Neural progenitor cell (in vitro differentiated cells): ENCODE results near the gene EBF4.

Experiments used
- EZH2 ChIP-seq: fragments of 200-600 bp; sonication (generic); IDR thresholded peaks from 2 replicates; pipeline ENCODE4 v1.6.1; 2017; ENCODE audit warnings: antibody characterized with exemption, mild to moderate bottlenecking, moderate library complexity
- EZH2phosphoT487 ChIP-seq: fragments of 200-600 bp; sonication (generic); IDR thresholded peaks from 2 replicates; pipeline ENCODE4 v1.6.1; 2017; ENCODE audit warnings: antibody characterized with exemption
- TF ChIP-seq, protein P1 (sequence below): fragments of 200-600 bp; sonication (generic); IDR thresholded peaks from 2 replicates; pipeline ENCODE4 v1.5.1; 2017; ENCODE audit warnings: antibody characterized with exemption, mild to moderate bottlenecking

DNA sequence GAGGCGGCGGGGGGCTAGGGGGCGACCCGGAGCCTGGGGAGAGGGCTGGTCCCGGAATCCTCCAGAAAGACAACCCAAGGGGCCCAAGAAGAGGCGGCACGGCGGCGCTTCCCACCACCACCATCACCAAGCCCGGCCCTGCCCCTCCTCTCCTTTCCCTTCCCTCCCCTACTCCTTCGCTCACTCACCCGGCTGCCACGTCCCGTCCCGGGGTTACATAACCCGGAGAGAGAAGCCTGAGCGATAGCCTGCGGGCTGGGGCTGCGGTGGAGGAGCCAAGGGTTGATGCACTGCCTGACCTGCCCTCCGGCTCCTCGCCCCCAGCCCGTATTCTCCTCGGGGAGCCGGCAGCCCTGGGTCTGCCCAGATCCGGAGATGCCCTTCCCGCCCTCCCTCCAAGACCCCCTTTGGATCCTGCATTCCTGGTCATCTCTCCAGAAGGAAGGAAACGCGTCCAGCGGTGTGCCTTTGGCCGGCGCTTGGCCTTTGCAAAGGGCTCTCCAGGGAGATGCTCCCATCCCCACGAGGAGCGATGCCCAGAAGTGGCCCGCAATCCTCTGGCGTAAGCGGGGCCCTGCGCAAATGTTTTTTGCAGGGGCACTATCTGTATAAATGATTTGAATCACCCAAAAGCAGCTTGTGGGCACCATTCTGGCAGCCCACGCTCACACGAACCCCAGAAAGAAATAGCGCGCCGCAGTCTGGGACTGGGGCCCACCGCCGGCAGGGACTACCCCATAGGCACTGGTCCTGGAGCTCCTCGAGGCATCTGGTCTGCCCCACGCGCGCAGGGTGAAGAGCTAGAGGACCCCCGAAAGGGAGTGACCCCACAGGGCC is 112.5 kb downstream of the EBF4 start:
- TF ChIP-seq, protein P1, sequence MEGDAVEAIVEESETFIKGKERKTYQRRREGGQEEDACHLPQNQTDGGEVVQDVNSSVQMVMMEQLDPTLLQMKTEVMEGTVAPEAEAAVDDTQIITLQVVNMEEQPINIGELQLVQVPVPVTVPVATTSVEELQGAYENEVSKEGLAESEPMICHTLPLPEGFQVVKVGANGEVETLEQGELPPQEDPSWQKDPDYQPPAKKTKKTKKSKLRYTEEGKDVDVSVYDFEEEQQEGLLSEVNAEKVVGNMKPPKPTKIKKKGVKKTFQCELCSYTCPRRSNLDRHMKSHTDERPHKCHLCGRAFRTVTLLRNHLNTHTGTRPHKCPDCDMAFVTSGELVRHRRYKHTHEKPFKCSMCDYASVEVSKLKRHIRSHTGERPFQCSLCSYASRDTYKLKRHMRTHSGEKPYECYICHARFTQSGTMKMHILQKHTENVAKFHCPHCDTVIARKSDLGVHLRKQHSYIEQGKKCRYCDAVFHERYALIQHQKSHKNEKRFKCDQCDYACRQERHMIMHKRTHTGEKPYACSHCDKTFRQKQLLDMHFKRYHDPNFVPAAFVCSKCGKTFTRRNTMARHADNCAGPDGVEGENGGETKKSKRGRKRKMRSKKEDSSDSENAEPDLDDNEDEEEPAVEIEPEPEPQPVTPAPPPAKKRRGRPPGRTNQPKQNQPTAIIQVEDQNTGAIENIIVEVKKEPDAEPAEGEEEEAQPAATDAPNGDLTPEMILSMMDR, result no peak
- TF ChIP-seq EZH2phosphoT487 (peak; percentile 33), EZH2 (peak; percentile 73)
